HG03175 (cell line): Measurements from ENCODE around the gene GPR63.

Experiments
- ATAC-seq: cut with Tn5 transposase; IDR thresholded peaks from one replicate; pipeline ENCODE4 v1.9.1; 2021; ENCODE audit warnings: mild to moderate bottlenecking, moderate library complexity; ENCODE audit not compliant: unreplicated experiment

Gene GPR63

GRCh38 chr6:96823743-96824142, 13.5 kb downstream of the GPR63 start:
- ATAC-seq: no peak

DNA sequence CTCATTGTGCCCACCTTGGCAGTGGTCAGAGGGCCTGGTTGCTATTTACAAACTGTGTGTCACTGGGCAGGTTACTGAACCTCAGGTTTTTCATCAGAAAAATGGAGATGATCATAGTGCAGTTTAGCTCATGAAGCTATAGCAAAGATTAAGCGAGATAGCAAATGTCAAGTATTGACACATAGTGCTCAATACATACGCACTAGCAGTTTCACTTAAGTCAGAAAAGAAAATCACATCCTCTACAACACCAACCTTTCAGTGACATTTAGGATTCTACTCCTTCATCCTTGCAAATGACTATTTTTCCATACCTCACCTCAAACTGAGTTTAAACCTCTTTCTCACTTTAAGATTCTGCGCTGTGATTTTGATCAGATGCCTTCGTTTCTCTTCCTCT, 16.2 kb downstream of the GPR63 start:
- ATAC-seq: no peak

DNA sequence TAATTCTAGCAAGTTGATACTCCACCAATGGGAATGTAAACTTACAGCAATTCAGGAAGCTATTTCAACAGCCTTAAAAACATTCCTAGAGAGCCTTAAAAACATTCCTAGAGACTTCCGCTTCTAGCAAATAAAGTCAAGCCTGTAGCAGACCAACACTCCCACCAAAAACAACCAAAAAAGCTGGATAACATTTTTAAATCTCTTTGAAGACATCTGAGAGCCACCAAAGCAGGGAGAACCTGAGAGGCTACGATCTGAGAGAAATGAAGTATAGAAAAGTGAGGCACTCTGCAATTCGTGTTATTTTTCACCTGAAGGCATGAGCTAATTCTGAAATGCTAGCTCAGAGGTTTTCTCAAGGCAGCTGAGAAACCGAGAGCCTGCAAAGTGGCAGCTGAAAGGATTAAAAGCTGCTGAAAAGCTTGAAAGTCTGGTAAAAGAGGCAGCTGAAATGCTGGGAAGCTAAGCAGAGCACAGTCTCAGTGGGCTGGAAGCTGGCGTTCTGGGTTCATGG, 20.9 kb downstream of the GPR63 start:
- no peak for ATAC-seq

- ATAC-seq: no peak
These were observed 22.7 kb downstream of the GPR63 start for GRCh38 chr6:96814625-96815024.

GRCh38 chr6:96812077-96812703, 25.1 kb downstream of the GPR63 start:
- ATAC-seq: peak; percentile 32

DNA sequence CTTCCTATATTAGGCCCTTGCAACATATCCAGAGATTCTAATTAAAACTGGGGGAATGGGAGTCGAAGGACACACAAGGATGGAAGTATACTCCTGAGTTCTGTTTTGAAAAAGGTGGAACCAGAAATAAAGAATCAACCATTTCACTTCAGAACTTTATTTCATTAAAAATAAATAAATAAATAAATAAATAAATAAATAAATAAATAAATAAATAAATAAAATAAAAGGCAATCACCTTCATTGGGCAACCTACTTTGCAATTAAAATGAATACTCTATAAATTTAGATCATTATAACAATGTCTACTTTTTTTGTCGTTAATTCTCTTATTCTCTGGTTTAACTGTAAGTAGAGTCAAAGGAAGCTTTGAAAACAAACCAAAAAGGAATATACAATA, 25.6 kb downstream of the GPR63 start:
- ATAC-seq: no peak

DNA sequence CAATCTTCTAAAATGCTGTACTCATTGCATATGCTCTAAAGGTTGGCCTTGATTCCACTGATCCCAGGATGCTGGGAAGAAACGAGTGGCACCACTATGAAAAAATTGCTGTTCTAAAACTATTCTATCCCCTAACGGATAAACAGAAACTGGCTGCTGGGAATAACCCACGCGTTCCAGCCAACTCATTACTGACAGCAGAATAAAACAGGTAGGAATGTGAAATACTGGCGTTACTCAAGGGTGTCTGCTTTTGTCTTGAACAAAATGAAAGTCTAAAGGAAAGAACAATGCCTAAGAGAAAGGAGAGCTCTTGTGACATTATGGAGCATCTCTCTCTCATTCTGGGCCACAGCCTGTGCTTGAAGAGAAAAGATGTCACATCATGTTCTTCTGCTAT, 26.1 kb downstream of the GPR63 start:
- no peak for ATAC-seq

DNA sequence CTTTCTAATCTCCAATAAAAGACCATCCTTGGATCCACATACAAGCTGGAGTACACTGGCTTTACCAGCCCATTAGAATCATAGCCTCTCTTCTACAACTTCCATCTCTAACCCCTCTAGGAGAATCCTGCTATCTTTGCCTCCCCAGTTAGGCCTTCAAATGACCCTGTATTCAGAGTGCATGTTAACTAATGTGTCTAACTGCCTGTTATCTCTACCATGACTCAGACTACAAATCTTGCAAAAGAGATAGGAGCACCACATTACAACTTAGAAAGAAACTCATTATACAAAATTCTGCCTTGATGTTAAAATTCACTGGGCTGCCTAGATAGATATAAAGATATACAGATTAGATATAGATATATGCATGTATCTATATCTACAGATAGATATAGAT, 28.2 kb downstream of the GPR63 start:
- no peak for ATAC-seq

- ATAC-seq: no peak
These were observed 34.2 kb downstream of the GPR63 start for GRCh38 chr6:96803106-96803481.

DNA sequence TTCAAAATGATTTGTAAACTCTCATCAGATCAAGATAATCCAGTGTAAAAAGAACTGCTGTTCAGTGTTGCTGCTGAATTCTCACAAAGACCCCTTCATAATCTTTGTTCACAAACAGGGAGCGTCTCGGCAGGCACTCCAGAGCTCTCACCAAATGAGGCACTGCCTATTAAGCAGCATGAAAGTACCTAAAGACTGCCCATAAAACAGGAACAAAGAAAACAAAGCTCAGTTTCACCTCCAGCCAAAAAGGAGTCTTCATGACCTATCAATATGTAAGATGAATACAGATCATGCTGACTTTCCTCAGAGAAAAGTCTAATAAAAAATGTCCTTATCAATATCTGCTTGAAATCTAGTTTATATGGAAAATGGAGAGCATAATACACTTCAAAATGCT, 41.8 kb downstream of the GPR63 start:
- no peak for ATAC-seq

GRCh38 chr6:96794980-96795379, 42.3 kb downstream of the GPR63 start:
- no peak for ATAC-seq

GRCh38 chr6:96792561-96793190, 44.6 kb downstream of the GPR63 start:
- no peak for ATAC-seq

GRCh38 chr6:96789871-96790270, 47.4 kb downstream of the GPR63 start:
- no peak for ATAC-seq

GRCh38 chr6:96787846-96788580, 49.3 kb downstream of the GPR63 start:
- no peak for ATAC-seq

DNA sequence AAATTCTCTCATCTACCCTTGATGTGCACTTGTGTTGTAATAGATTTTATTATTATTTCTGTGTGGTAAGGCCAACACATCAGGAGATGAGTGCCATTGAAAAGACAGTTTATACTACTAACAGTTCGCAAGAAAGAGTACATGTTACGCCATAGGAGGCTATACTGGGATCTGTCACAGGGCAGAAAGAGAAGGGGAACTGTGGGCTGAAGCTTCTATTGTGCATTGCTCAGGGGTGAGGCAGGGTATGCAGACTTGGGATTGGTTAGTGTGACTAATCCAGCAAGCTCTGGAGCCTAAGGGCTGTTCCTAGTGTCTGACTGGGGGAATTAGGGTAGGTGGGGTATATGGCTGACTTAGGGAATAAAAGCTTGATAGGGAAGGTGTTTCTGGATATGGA, 50.9 kb downstream of the GPR63 start:
- ATAC-seq: no peak

- ATAC-seq: no peak
These were observed 52.6 kb downstream of the GPR63 start for GRCh38 chr6:96784650-96785049.

- ATAC-seq: no peak
These were observed 54.0 kb downstream of the GPR63 start for GRCh38 chr6:96783307-96783706.

DNA sequence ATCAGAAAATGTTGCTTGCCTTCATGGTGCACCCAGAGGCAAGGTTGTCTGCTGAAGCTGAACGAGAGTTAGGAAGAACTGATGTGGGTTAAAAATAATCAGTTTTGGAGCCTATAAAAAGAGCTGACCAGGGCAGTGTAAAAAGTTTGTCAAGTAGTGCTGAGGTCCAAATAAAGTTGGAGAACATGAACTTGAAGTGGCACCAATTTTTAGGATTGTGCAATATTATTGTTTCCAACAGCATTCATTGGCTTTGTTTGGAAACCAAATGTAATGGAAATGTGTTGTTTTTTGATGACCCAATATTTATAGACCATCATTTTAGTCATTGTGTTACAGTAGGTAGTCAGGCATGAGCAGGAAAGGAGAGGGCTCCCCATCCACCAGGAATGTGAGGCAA, 55.7 kb downstream of the GPR63 start:
- ATAC-seq: no peak

- no peak for ATAC-seq
These were observed 60.2 kb downstream of the GPR63 start for GRCh38 chr6:96777113-96777512.

GRCh38 chr6:96775727-96776400, 61.4 kb downstream of the GPR63 start:
- ATAC-seq: no peak

GRCh38 chr6:96766769-96767168, 70.5 kb downstream of the GPR63 start:
- no peak for ATAC-seq

DNA sequence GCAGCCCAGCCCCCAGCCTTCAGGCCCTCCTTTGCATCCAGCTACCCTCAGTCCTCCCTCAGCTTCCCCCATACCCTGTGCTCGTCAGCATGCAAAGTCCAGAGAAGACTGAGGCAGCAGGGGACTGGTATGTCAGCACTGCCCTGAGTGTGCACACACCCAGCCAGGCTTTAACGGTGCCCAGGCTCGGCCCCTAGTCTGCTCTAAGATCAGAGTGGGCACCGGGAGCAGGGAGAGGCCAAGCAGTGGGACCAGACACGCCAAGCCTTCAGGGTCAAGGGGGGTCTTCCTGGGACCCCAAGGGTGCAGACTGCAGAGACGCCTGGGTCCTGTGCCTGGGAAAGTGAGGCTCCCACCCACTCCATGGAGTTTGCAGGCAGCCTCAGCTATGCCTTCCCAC, 74.7 kb downstream of the GPR63 start:
- no peak for ATAC-seq
